ENCODE data around the gene ST6GALNAC6. TPM values are rescaled to one million over a fixed set of nuclear protein-coding genes. Genes with fewer than 3 reads are reported as not detected.

The ST6GALNAC6 gene
- total RNA-seq, 1 donor from 2014 or later, result 25.6 TPM

GRCh38 chr9:127877566-127877998 lies 21.8 kb downstream of the ST6GALNAC6 start, which contains the start of gene AK1:
Gene AK1, minus strand, starts transcription at chr9:127877675. Its CDS starts 3,058 bp downstream, at chr9:127874617.
- H3K36me3 ChIP-seq (ENCODE audit: control insufficient read depth, insufficient read depth, low read length), result no peaks in the 10 kb centered on the region
- no peak for TF ChIP-seq CTCF (IDR thresholded peaks at IDR 0.05; ENCODE audit: insufficient read depth, low read length, poor library complexity, severe bottlenecking)
- H3K4me3 ChIP-seq (ENCODE audit: low read depth, low read length), result peak within 1 kb of the TSS; percentile 45
- DNase-seq (ENCODE audit: low read depth), result no peak
- H3K27me3 ChIP-seq (ENCODE audit: control insufficient read depth, insufficient read depth, low read length), result no peaks in the 10 kb centered on the region

GRCh38 chr9:127876764-127877562 lies 22.4 kb downstream of the ST6GALNAC6 start:
- Histone ChIP-seq H3K4me3 (ENCODE audit: low read depth, low read length) (peak overlapping the region; percentile 45), H3K36me3 (ENCODE audit: control insufficient read depth, insufficient read depth, low read length) (no peaks in the 10 kb centered on the region), H3K27me3 (ENCODE audit: control insufficient read depth, insufficient read depth, low read length) (no peaks in the 10 kb centered on the region)
- no peak for DNase-seq (ENCODE audit: low read depth)
- TF ChIP-seq CTCF (IDR thresholded peaks at IDR 0.05; ENCODE audit: insufficient read depth, low read length, poor library complexity, severe bottlenecking), result no peak

GRCh38 chr9:127876026-127876763 lies 23.2 kb downstream of the ST6GALNAC6 start:
- no peak for TF ChIP-seq CTCF (IDR thresholded peaks at IDR 0.05; ENCODE audit: insufficient read depth, low read length, poor library complexity, severe bottlenecking)
- no peak overlapping the region for H3K4me3 ChIP-seq (ENCODE audit: low read depth, low read length)
- H3K27me3 ChIP-seq (ENCODE audit: control insufficient read depth, insufficient read depth, low read length), result no peaks in the 10 kb centered on the region
- H3K36me3 ChIP-seq (ENCODE audit: control insufficient read depth, insufficient read depth, low read length), result no peaks in the 10 kb centered on the region
- no peak for DNase-seq (ENCODE audit: low read depth)

- H3K36me3 ChIP-seq (ENCODE audit: control insufficient read depth, insufficient read depth, low read length), result no peaks in the 10 kb centered on the region
- no peak overlapping the region for H3K4me3 ChIP-seq (ENCODE audit: low read depth, low read length)
- no peaks in the 10 kb centered on the region for H3K27me3 ChIP-seq (ENCODE audit: control insufficient read depth, insufficient read depth, low read length)
- DNase-seq (ENCODE audit: low read depth), result no peak
- TF ChIP-seq CTCF (IDR thresholded peaks at IDR 0.05; ENCODE audit: insufficient read depth, low read length, poor library complexity, severe bottlenecking), result no peak
Measured at GRCh38 chr9:127875306-127875966, 24.0 kb downstream of the ST6GALNAC6 start.

- Histone ChIP-seq H3K4me3 (ENCODE audit: low read depth, low read length) (no peak overlapping the region), H3K36me3 (ENCODE audit: control insufficient read depth, insufficient read depth, low read length) (no peaks in the 10 kb centered on the region), H3K27me3 (ENCODE audit: control insufficient read depth, insufficient read depth, low read length) (no peaks in the 10 kb centered on the region)
- no peak for DNase-seq (ENCODE audit: low read depth)
- TF ChIP-seq CTCF (IDR thresholded peaks at IDR 0.05; ENCODE audit: insufficient read depth, low read length, poor library complexity, severe bottlenecking), result no peak
Measured at GRCh38 chr9:127874301-127875221, 24.8 kb downstream of the ST6GALNAC6 start.

Data from kidney epithelial cell (primary cell).